GM12878 (cell line): ENCODE results near the gene DNAJB6. TPM values are rescaled to one million over a fixed set of nuclear protein-coding genes. Genes with fewer than 3 reads are reported as not detected.

Experiments
- ATAC-seq: fragments of 200-7000 bp; cut with Tn5 transposase; 3 replicates; pipeline ENCODE4 v1.9.1; 2020; ENCODE audit warnings: mild to moderate bottlenecking, moderate library complexity
- BruUV-seq: library from RNA; stranded (reverse); fragments of 400-500 nt; replicated peaks from 2 replicates; lab custom pipeline; 2021; lab: Mats Ljungman, UMichigan
- CTCF ChIA-PET: fragments of 300-600 bp; sonication (Branson Sonifier 250); formaldehyde crosslinking; extraction: SDS; loops from one replicate; lab custom pipeline; 2021; ENCODE audit warnings: inconsistent platforms; lab: Yijun Ruan, JAX
- POLR2A ChIA-PET: fragments of 350-600 bp; formaldehyde crosslinking; extraction: SDS; loops from one replicate; lab custom pipeline; 2021; ENCODE audit warnings: inconsistent platforms; lab: Charles Lee
- RAD21 ChIA-PET: fragments of 300-600 bp; sonication (Branson Sonifier 250); formaldehyde crosslinking; loops from one replicate; lab custom pipeline; 2023; ENCODE audit warnings: antibody characterized with exemption; ENCODE audit not compliant: unreplicated experiment; lab: Charles Lee
- SMC1A ChIA-PET: fragments of 300-600 bp; sonication (Branson Sonifier 250); formaldehyde crosslinking; loops from one replicate; lab custom pipeline; 2023; ENCODE audit not compliant: unreplicated experiment, uncharacterized antibody; lab: Charles Lee
- DNase-seq: peaks from one replicate; pipeline ENCODE4 v3.0.0-alpha.2; 2011; ENCODE audit warnings: low read depth, low spot score
- FAIRE-seq: peaks from 3 replicates; lab custom pipeline; 2011; peaks lifted over from hg19 to GRCh38; lab: Jason Lieb, UNC
- H2AFZ ChIP-seq: 2 replicates; pipeline ENCODE4 v1.6.0; 2011; ENCODE audit warnings: low read depth, low read length, control low read depth; ENCODE audit not compliant: control insufficient read depth
- H3K27ac ChIP-seq: 2 replicates; pipeline ENCODE4 v1.5.1; 2011; ENCODE audit warnings: control low read depth; ENCODE audit not compliant: control insufficient read depth, insufficient read depth
- H3K27me3 ChIP-seq, 2 experiments: replicated peaks in 1 of 2; 2 replicates each; pipeline versions ENCODE4 v1.6.0 to v1.6.1; 2011; ENCODE audit warnings: low read length in 1 of 2; ENCODE audit not compliant: control insufficient read depth in 2 of 2, insufficient read depth in 2 of 2
- H3K36me3 ChIP-seq, 2 experiments: 2 replicates each; pipeline ENCODE4 v1.5.1; 2011; ENCODE audit warnings: low read length in 1 of 2; ENCODE audit not compliant: control insufficient read depth in 2 of 2, insufficient read depth in 2 of 2
- H3K4me1 ChIP-seq: 2 replicates; pipeline ENCODE4 v1.6.1; 2011; ENCODE audit warnings: mild to moderate bottlenecking, low read length, moderate library complexity, mixed read lengths; ENCODE audit not compliant: control insufficient read depth, insufficient read depth
- H3K4me2 ChIP-seq: 2 replicates; pipeline ENCODE4 v1.6.0; 2011; ENCODE audit warnings: control low read depth; ENCODE audit not compliant: control insufficient read depth, insufficient read depth
- H3K4me3 ChIP-seq: fragments of 200-600 bp; sonication (generic); 2 replicates; pipeline ENCODE4 v1.5.1; 2016
- H3K79me2 ChIP-seq: 2 replicates; pipeline ENCODE4 v1.6.0; 2011; ENCODE audit warnings: low read length; ENCODE audit not compliant: control insufficient read depth, insufficient read depth
- H3K9ac ChIP-seq: 2 replicates; pipeline ENCODE4 v1.8.0; 2011; ENCODE audit warnings: low read length, control low read depth, mixed read lengths; ENCODE audit not compliant: control insufficient read depth, insufficient read depth
- H3K9me3 ChIP-seq: replicated peaks from 3 replicates; pipeline ENCODE4 v1.5.1; 2011; ENCODE audit warnings: mild to moderate bottlenecking, low read length; ENCODE audit not compliant: control insufficient read depth, insufficient read depth
- H4K20me1 ChIP-seq: 2 replicates; pipeline ENCODE4 v1.6.0; 2011; ENCODE audit not compliant: control insufficient read depth, insufficient read depth
- ATF3 ChIP-seq: IDR thresholded peaks from 2 replicates; pipeline ENCODE4 v1.6.1; 2011; ENCODE audit warnings: low read depth, mild to moderate bottlenecking, low read length, moderate library complexity, borderline replicate concordance; ENCODE audit errors: extremely low read depth
- ATF7 ChIP-seq: fragments of 450-650 bp; IDR thresholded peaks from 2 replicates; pipeline ENCODE4 v1.6.1; 2016; ENCODE audit warnings: low read depth, mild to moderate bottlenecking
- BMI1 ChIP-seq: fragments of 450-650 bp; IDR thresholded peaks from 2 replicates; pipeline ENCODE4 v1.6.1; 2016; ENCODE audit warnings: mild to moderate bottlenecking, moderate library complexity, borderline replicate concordance
- FOXK2 ChIP-seq: fragments of 450-650 bp; IDR thresholded peaks from 2 replicates; pipeline ENCODE4 v1.6.1; 2017; ENCODE audit warnings: mild to moderate bottlenecking, moderate library complexity
- MAX ChIP-seq: IDR thresholded peaks from 2 replicates; pipeline ENCODE4 v1.6.1; 2012; ENCODE audit warnings: low read depth, low read length, improper control_type of control experiment
- MYB ChIP-seq: fragments of 150-350 bp; IDR thresholded peaks from 2 replicates; pipeline ENCODE4 v1.6.1; 2014; ENCODE audit warnings: mild to moderate bottlenecking, low read depth, low read length, borderline replicate concordance
- NBN ChIP-seq: fragments of 450-650 bp; IDR thresholded peaks from 2 replicates; pipeline ENCODE4 v1.6.1; 2016
- NFYB ChIP-seq: IDR thresholded peaks from 2 replicates; pipeline ENCODE4 v1.6.1; 2011; ENCODE audit warnings: low read depth, mild to moderate bottlenecking, low read length, improper control_type of control experiment, moderate library complexity; ENCODE audit not compliant: insufficient read depth
- NR2F1 ChIP-seq: fragments of 450-650 bp; conservative IDR thresholded peaks from 2 replicates; pipeline ENCODE4 v1.6.1; 2017; ENCODE audit warnings: mild to moderate bottlenecking
- PKNOX1 ChIP-seq: fragments of 450-650 bp; IDR thresholded peaks from 2 replicates; pipeline ENCODE4 v1.6.1; 2016; ENCODE audit warnings: mild to moderate bottlenecking
- RB1 ChIP-seq: fragments of 450-650 bp; formaldehyde crosslinking; IDR thresholded peaks from 2 replicates; pipeline ENCODE4 v1.6.1; 2017; ENCODE audit warnings: mild to moderate bottlenecking, borderline replicate concordance
- REST ChIP-seq: IDR thresholded peaks from 2 replicates; pipeline ENCODE4 v1.6.1; 2012; ENCODE audit warnings: mild to moderate bottlenecking, low read depth, low read length
- RFX5 ChIP-seq: IDR thresholded peaks from 2 replicates; pipeline ENCODE4 v1.6.1; 2011; ENCODE audit warnings: low read depth, low read length, improper control_type of control experiment
- YBX1 ChIP-seq: fragments of 450-650 bp; IDR thresholded peaks from 2 replicates; pipeline ENCODE4 v1.6.1; 2016; ENCODE audit warnings: antibody characterized with exemption
- ZBED1 ChIP-seq: IDR thresholded peaks from 2 replicates; pipeline ENCODE4 v1.6.1; 2016; ENCODE audit warnings: borderline replicate concordance
- ZBTB11 ChIP-seq: fragments of 450-650 bp; formaldehyde crosslinking; IDR thresholded peaks from 2 replicates; pipeline ENCODE4 v1.5.0; 2022; ENCODE audit warnings: mild to moderate bottlenecking, missing genetic modification characterization
- ZNF622 ChIP-seq: fragments of 450-650 bp; IDR thresholded peaks from 2 replicates; pipeline ENCODE4 v1.6.1; 2017; ENCODE audit warnings: mild to moderate bottlenecking, inconsistent platforms
- WGBS: methylation state at CpG from one replicate; pipeline ENCODE4 v1.1.6; 2016; ENCODE audit warnings: low lambda C conversion rate; ENCODE audit not compliant: insufficient replicate concordance, insufficient coverage; ENCODE audit errors: missing lambda C conversion rate; 5-methylcytosine and 5-hydroxymethylcytosine counted together
- in situ Hi-C: fragments of 300-500 bp; cut with MboI; formaldehyde crosslinking; loops from 9 replicates; pipeline ENCODE4 v1.14.3; 2018; ENCODE audit warnings: mixed read lengths
- intact Hi-C: fragments of 100-400 bp; cut with micrococcal nuclease; formaldehyde crosslinking; loops from one replicate; pipeline ENCODE4 v1.14.2; 2022; ENCODE audit not compliant: unreplicated experiment
- polyA plus RNA-seq, 11 experiments: library from polyadenylated mRNA; depleted of rRNA in 4 of 11; unstranded in 6 of 11; stranded (reverse) in 5 of 11; fragments of >200 nt; fragmentation: Nextera tagmentation in 4 of 11; fragmentation: Illumina TruSeq in 1 of 11; extraction: Ambion mirVana in 4 of 11; extraction: Trizol in 1 of 11; gene quantifications; 1 replicate in 1 of 11; 2 replicates in 10 of 11; pipeline versions ENCODE4 v1.2.1 to v1.2.3, GENCODE V29; 2011 to 2016; ENCODE audit warnings: inconsistent platforms in 2 of 11, missing spikeins in 2 of 11, low read depth in 1 of 11
- total RNA-seq, 4 experiments: library from RNA; depleted of rRNA in 3 of 4; stranded (reverse); fragments of >200 nt in 3 of 4; fragmentation: Illumina TruSeq in 1 of 4; extraction: Trizol in 1 of 4; gene quantifications; 2 replicates each; pipeline versions ENCODE4 v1.2.1 to v1.2.3, GENCODE V29; 2013 to 2021

DNAJB6 gene
- total and polyA plus RNA-seq, 10 of the 15 experiments (the other 5 are each of a cell fraction or from before 2014, with no cell fraction given) = 34.5 to 117 (median 53.1) TPM

- TF ChIP-seq ATF7 (no peak), RB1 (no peak), REST (no peak), ZBTB11 (CRISPR knock-in tag) (no peak)
Observed at GRCh38 chr7:157445956-157446295, 109.1 kb downstream of the DNAJB6 start (continued).

GRCh38 chr7:157446322-157446721 is 109.5 kb downstream of the DNAJB6 start:
- Histone ChIP-seq H3K9ac (no peak overlapping the region), H3K4me1 (no peaks in the 10 kb centered on the region), H3K4me3 (no peak overlapping the region), H3K79me2 (no peaks in the 10 kb centered on the region), H3K27me3 (no peaks in the 10 kb centered on the region), H4K20me1 (no peaks in the 10 kb centered on the region), H3K36me3 (no peaks in the 10 kb centered on the region), H3K9me3 (no peaks in the 10 kb centered on the region), H3K4me2 (no peak overlapping the region), H3K27ac (no peak overlapping the region), H2AFZ (no peak overlapping the region)
- no peak for ATAC-seq
- ChIA-PET CTCF (no interaction called here), RAD21 (no interaction called here), SMC1A (no interaction called here), POLR2A (no interaction called here)
- DNase-seq = no peak
- intact Hi-C loops (no loop called here), in situ Hi-C loops (no loop called here)
- 19% methylated on average over 6 of the region's 6 CpGs for WGBS
- BruUV-seq = no TSS peak
- no peak for FAIRE-seq
- TF ChIP-seq MAX (no peak), NBN (no peak), YBX1 (no peak), NFYB (no peak), ATF3 (no peak), RFX5 (no peak), ZBED1 (no peak), FOXK2 (no peak), MYB (no peak), ZNF622 (no peak), NR2F1 (no peak), PKNOX1 (no peak), BMI1 (no peak)
